AG10803 (cell line): ENCODE measurements around the gene CAMK1G.

Experiments used
- DNase-seq: peaks from one replicate; pipeline ENCODE4 v3.0.0; 2010; ENCODE audit warnings: low read depth
- H3K4me3 ChIP-seq: 2 replicates; pipeline ENCODE4 v1.5.1; 2011; ENCODE audit warnings: mild to moderate bottlenecking, low read length, control low read depth
- CTCF ChIP-seq: conservative IDR thresholded peaks from 2 replicates; pipeline ENCODE4 v1.5.1; 2011; ENCODE audit warnings: mild to moderate bottlenecking, low read length, control low read depth, inconsistent platforms

CAMK1G gene

GRCh38 chr1:209597499-209597898 is 14.0 kb downstream of the CAMK1G start:
- H3K4me3 ChIP-seq, result no peak overlapping the region
- no peak for DNase-seq
- TF ChIP-seq CTCF, result no peak

GRCh38 chr1:209598227-209598626 is 14.7 kb downstream of the CAMK1G start:
- no peak for TF ChIP-seq CTCF
- no peak for DNase-seq
- no peak overlapping the region for H3K4me3 ChIP-seq

GRCh38 chr1:209600541-209600940 is 17.0 kb downstream of the CAMK1G start:
- H3K4me3 ChIP-seq, result no peak overlapping the region
- TF ChIP-seq CTCF, result no peak
- DNase-seq, result no peak

- peak; percentile 48 for DNase-seq
- TF ChIP-seq CTCF, result peak; percentile 77
- H3K4me3 ChIP-seq, result no peak overlapping the region
These were observed 18.5 kb downstream of the CAMK1G start for GRCh38 chr1:209601809-209602657.

- DNase-seq, result no peak
- TF ChIP-seq CTCF, result no peak
- no peak overlapping the region for H3K4me3 ChIP-seq
These were observed 20.4 kb downstream of the CAMK1G start for GRCh38 chr1:209603877-209604276.

GRCh38 chr1:209607102-209607794 is 23.7 kb downstream of the CAMK1G start:
- TF ChIP-seq CTCF, result no peak
- no peak overlapping the region for H3K4me3 ChIP-seq
- DNase-seq, result peak; percentile 24

GRCh38 chr1:209607795-209608178 is 24.3 kb downstream of the CAMK1G start:
- no peak overlapping the region for H3K4me3 ChIP-seq
- DNase-seq, result no peak
- TF ChIP-seq CTCF, result no peak
